ENCODE data around the gene TAAR2.

- no peak for TF ChIP-seq CTCF (IDR thresholded peaks at IDR 0.05 in 4 of 5, conservative IDR thresholded peaks at IDR 0.05 in 1 of 5)
- TF ChIP-seq POLR2A (IDR thresholded peaks at IDR 0.05): no peak
Measured at GRCh38 chr6:132648356-132648755, 24.3 kb upstream of the TAAR2 start.

Measured in gastrocnemius medialis (tissue), 4 donors.